HUES48 (cell line): ENCODE data around the gene MUC5AC.
"Not testable (repeated sequence)": the region's sequence is repeated elsewhere in the genome, so short reads cannot be mapped to it uniquely, and the experiment has no call there.

Experiments
- H3K27ac ChIP-seq: one replicate; pipeline ENCODE4 v1.7.0; 2013; ENCODE audit warnings: low read depth, low read length, inconsistent platforms
- H3K27me3 ChIP-seq: 2 replicates; pipeline ENCODE4 v1.6.1; 2013; ENCODE audit warnings: mild to moderate bottlenecking, low read length; ENCODE audit not compliant: control insufficient read depth, insufficient read depth
- H3K36me3 ChIP-seq: 2 replicates; pipeline ENCODE4 v1.6.1; 2013; ENCODE audit warnings: low read length; ENCODE audit not compliant: control insufficient read depth, insufficient read depth
- H3K4me1 ChIP-seq: 2 replicates; pipeline ENCODE4 v1.6.1; 2013; ENCODE audit warnings: mild to moderate bottlenecking, low read length; ENCODE audit not compliant: control insufficient read depth, insufficient read depth
- H3K4me3 ChIP-seq: 2 replicates; pipeline ENCODE4 v1.5.1; 2013; ENCODE audit warnings: mild to moderate bottlenecking, low read depth, low read length
- H3K9ac ChIP-seq: 2 replicates; pipeline ENCODE4 v1.6.1; 2013; ENCODE audit warnings: mild to moderate bottlenecking, low read depth, low read length, moderate library complexity
- H3K9me3 ChIP-seq: 2 replicates; pipeline ENCODE4 v1.6.1; 2013; ENCODE audit warnings: low read length; ENCODE audit not compliant: control insufficient read depth, insufficient read depth

MUC5AC gene

GRCh38 chr11:1184139-1184538, 26.4 kb downstream of the MUC5AC start:
- not testable (repeated sequence) for H3K4me3 ChIP-seq, H3K9ac ChIP-seq, H3K36me3 ChIP-seq, H3K27me3 ChIP-seq, H3K9me3 ChIP-seq, H3K27ac ChIP-seq, H3K4me1 ChIP-seq

GRCh38 chr11:1188451-1189130, 30.8 kb downstream of the MUC5AC start:
- not testable (repeated sequence) for H3K27ac ChIP-seq, H3K9ac ChIP-seq, H3K4me1 ChIP-seq, H3K27me3 ChIP-seq, H3K4me3 ChIP-seq, H3K36me3 ChIP-seq
- H3K9me3 ChIP-seq: peaks cover 16% of the 10 kb centered on the region

GRCh38 chr11:1189816-1190215, 32.1 kb downstream of the MUC5AC start:
- not testable (repeated sequence) for H3K27ac ChIP-seq, H3K9ac ChIP-seq, H3K27me3 ChIP-seq, H3K4me3 ChIP-seq, H3K4me1 ChIP-seq, H3K36me3 ChIP-seq
- H3K9me3 ChIP-seq: peaks cover 16% of the 10 kb centered on the region

- not testable (repeated sequence) for H3K27ac ChIP-seq, H3K9ac ChIP-seq, H3K4me3 ChIP-seq, H3K36me3 ChIP-seq, H3K27me3 ChIP-seq, H3K4me1 ChIP-seq
- H3K9me3 ChIP-seq: peaks cover 12% of the 10 kb centered on the region; the same call in 1 of the 2 replicates
Measured at GRCh38 chr11:1191786-1192470, 34.2 kb downstream of the MUC5AC start.

GRCh38 chr11:1192741-1193325, 35.1 kb downstream of the MUC5AC start:
- no peaks in the 10 kb centered on the region for H3K36me3 ChIP-seq
- no peak overlapping the region for H3K27ac ChIP-seq
- no peaks in the 10 kb centered on the region for H3K4me1 ChIP-seq
- H3K9ac ChIP-seq: no peak overlapping the region
- H3K4me3 ChIP-seq: no peak overlapping the region
- no peaks in the 10 kb centered on the region for H3K27me3 ChIP-seq
- peaks cover 6% of the 10 kb centered on the region; the same call in 1 of the 2 replicates for H3K9me3 ChIP-seq

GRCh38 chr11:1193326-1194230, 35.8 kb downstream of the MUC5AC start:
- Histone ChIP-seq H3K4me3 (no peak overlapping the region), H3K27me3 (no peaks in the 10 kb centered on the region), H3K4me1 (no peaks in the 10 kb centered on the region), H3K9ac (no peak overlapping the region), H3K9me3 (peaks cover 6% of the 10 kb centered on the region; the same call in 1 of the 2 replicates), H3K36me3 (no peaks in the 10 kb centered on the region), H3K27ac (no peak overlapping the region)

- Histone ChIP-seq H3K27me3 (no peaks in the 10 kb centered on the region), H3K4me1 (no peaks in the 10 kb centered on the region), H3K36me3 (no peaks in the 10 kb centered on the region), H3K9ac (no peak overlapping the region), H3K9me3 (peaks cover 3% of the 10 kb centered on the region; the same call in 1 of the 2 replicates), H3K4me3 (no peak overlapping the region), H3K27ac (no peak overlapping the region)
Measured at GRCh38 chr11:1194231-1194976, 36.7 kb downstream of the MUC5AC start.

- H3K27me3 ChIP-seq: no peaks in the 10 kb centered on the region
- 0 out of 2 replicates have a peak, but pooled peaks cover 3% of the 10 kb centered on the region for H3K9me3 ChIP-seq
- H3K9ac ChIP-seq: no peak overlapping the region
- no peaks in the 10 kb centered on the region for H3K4me1 ChIP-seq
- no peak overlapping the region for H3K4me3 ChIP-seq
- no peaks in the 10 kb centered on the region for H3K36me3 ChIP-seq
- no peak overlapping the region for H3K27ac ChIP-seq
Measured at GRCh38 chr11:1194977-1195681, 37.4 kb downstream of the MUC5AC start.

- no peak overlapping the region for H3K9ac ChIP-seq
- H3K4me3 ChIP-seq: no peak overlapping the region
- no peaks in the 10 kb centered on the region for H3K4me1 ChIP-seq
- H3K9me3 ChIP-seq: 0 out of 2 replicates have a peak, but pooled peaks cover 3% of the 10 kb centered on the region
- H3K27ac ChIP-seq: no peak overlapping the region
- H3K36me3 ChIP-seq: no peaks in the 10 kb centered on the region
- no peaks in the 10 kb centered on the region for H3K27me3 ChIP-seq
Measured at GRCh38 chr11:1195682-1196515, 38.1 kb downstream of the MUC5AC start.
